Measurements from ENCODE around the gene TRMU.

The TRMU gene

GRCh38 chr22:46355996-46356471, 20.5 kb downstream of the TRMU start:
- DNase-seq (ENCODE audit: low spot score): no peak

- no peak for DNase-seq (ENCODE audit: low spot score)
Measured at GRCh38 chr22:46356496-46357480, 21.3 kb downstream of the TRMU start.

GRCh38 chr22:46357711-46358520, 22.4 kb downstream of the TRMU start:
- DNase-seq (ENCODE audit: low spot score): no peak

GRCh38 chr22:46358766-46359165, 23.3 kb downstream of the TRMU start:
- DNase-seq (ENCODE audit: low spot score): no peak

GRCh38 chr22:46359362-46359761, 23.8 kb downstream of the TRMU start:
- no peak for DNase-seq (ENCODE audit: low spot score)

GRCh38 chr22:46360097-46360496, 24.6 kb downstream of the TRMU start:
- no peak for DNase-seq (ENCODE audit: low spot score)

- DNase-seq (ENCODE audit: low spot score): no peak
Measured at GRCh38 chr22:46360891-46361290, 25.4 kb downstream of the TRMU start.

GRCh38 chr22:46361826-46362202, 26.3 kb downstream of the TRMU start:
- no peak for DNase-seq (ENCODE audit: low spot score)

GRCh38 chr22:46362203-46362933, 26.9 kb downstream of the TRMU start:
- DNase-seq (ENCODE audit: low spot score): no peak

GRCh38 chr22:46362934-46363515, 27.5 kb downstream of the TRMU start:
- DNase-seq (ENCODE audit: low spot score): no peak

GRCh38 chr22:46363611-46364321, 28.3 kb downstream of the TRMU start:
- DNase-seq (ENCODE audit: low spot score): no peak

GRCh38 chr22:46364341-46365165, 29.0 kb downstream of the TRMU start:
- no peak for DNase-seq (ENCODE audit: low spot score)

- no peak for DNase-seq (ENCODE audit: low spot score)
Measured at GRCh38 chr22:46365166-46365624, 29.7 kb downstream of the TRMU start.

GRCh38 chr22:46366327-46366731, 30.8 kb downstream of the TRMU start:
- DNase-seq (ENCODE audit: low spot score): no peak

GRCh38 chr22:46366801-46367706, 31.5 kb downstream of the TRMU start:
- DNase-seq (ENCODE audit: low spot score): no peak

GRCh38 chr22:46367707-46368191, 32.2 kb downstream of the TRMU start:
- DNase-seq (ENCODE audit: low spot score): peak; percentile 51

GRCh38 chr22:46368422-46368821, 32.9 kb downstream of the TRMU start:
- no peak for DNase-seq (ENCODE audit: low spot score)

GRCh38 chr22:46368871-46369715, 33.6 kb downstream of the TRMU start:
- no peak for DNase-seq (ENCODE audit: low spot score)

All from hematopoietic multipotent progenitor cell treated with erythropoietin and hydrocortisone succinate and interleukin-3 and kit ligand, for 15 days (in vitro differentiated cells).